Tongue (tissue), 2 donors: ENCODE results near the gene TNFRSF13B. TPM values are rescaled to one million over a fixed set of nuclear protein-coding genes. Genes with fewer than 3 reads are reported as not detected.
"Not testable (repeated sequence)": the region's sequence is repeated elsewhere in the genome, so short reads cannot be mapped to it uniquely, and the experiment has no call there.

Experiments
- DNase-seq: peaks from one replicate; pipeline ENCODE4 v3.0.0-alpha.2; 2015
- total RNA-seq: library from RNA; depleted of rRNA; stranded (reverse); fragments of >200 nt; gene quantifications from one replicate; pipeline ENCODE4 v1.2.3, GENCODE V29; 2014

Gene TNFRSF13B
- total RNA-seq, 1 donor from 2014 or later = not detected

DNA sequence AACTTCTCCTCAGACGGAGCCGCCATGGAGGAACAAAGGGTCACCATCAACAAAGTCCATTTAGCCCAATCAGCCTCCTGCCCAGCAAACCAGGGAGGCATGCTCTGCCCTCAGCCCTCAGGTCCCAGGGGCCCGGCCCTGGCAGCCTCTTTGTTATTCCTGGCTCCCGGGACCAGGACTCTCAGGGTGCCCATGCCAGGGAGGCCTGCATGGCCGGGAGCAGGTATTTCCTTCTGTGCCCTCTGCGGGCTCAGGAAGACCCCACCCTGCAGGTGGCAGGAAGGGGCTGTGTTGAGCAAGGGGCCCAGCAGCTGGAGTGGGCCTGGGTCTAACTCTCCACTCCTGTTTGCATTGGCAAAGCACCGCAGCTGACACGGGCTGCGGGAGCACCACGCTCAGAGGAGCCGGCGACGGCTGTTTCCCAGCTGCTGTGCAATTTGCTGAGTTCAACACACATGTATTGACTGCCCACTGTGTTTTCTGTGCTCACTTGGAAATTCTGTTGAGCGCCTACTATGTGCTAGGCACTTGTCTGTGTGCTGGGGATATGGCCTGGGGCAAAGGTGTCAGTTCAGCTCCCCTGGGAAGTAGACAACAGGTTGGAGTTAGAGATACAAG is 33.2 kb upstream of the TNFRSF13B start:
- peak; percentile 63 for DNase-seq

DNA sequence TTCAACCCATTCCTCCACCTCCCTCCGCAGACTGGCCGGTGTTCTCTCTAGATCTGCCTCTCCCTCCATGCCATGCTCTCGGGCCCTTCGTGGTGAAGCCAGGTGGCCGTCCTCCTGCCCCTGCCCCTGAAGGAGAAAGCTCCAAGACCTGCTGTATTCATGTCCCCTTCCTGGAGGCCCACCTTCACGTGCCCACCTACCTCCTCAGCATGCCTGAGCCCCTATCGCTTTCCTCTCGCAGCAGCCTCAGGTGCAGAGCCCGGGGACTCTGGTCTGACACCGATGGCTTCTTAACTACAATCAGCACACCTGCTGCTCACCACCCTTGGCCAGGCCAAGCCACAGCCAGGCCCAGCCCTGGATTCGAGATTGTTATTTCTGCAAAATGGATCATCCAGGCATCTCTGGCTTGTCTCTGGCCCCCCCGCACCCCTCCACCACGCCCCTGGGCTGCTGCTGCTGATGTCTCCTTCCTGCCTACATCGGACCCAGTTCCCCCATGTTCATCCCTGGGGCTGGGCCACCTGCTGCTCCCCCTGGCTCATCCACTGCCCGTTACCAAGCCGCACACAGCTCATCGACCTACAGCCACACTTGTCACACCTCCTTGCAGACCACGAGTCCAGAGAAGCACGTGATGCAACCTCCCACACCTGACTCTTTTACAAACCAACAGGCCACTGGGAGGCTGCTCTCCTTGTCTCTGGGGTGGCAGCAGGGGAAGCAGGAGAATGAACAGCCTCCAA is 32.5 kb upstream of the TNFRSF13B start:
- DNase-seq = no peak

DNA sequence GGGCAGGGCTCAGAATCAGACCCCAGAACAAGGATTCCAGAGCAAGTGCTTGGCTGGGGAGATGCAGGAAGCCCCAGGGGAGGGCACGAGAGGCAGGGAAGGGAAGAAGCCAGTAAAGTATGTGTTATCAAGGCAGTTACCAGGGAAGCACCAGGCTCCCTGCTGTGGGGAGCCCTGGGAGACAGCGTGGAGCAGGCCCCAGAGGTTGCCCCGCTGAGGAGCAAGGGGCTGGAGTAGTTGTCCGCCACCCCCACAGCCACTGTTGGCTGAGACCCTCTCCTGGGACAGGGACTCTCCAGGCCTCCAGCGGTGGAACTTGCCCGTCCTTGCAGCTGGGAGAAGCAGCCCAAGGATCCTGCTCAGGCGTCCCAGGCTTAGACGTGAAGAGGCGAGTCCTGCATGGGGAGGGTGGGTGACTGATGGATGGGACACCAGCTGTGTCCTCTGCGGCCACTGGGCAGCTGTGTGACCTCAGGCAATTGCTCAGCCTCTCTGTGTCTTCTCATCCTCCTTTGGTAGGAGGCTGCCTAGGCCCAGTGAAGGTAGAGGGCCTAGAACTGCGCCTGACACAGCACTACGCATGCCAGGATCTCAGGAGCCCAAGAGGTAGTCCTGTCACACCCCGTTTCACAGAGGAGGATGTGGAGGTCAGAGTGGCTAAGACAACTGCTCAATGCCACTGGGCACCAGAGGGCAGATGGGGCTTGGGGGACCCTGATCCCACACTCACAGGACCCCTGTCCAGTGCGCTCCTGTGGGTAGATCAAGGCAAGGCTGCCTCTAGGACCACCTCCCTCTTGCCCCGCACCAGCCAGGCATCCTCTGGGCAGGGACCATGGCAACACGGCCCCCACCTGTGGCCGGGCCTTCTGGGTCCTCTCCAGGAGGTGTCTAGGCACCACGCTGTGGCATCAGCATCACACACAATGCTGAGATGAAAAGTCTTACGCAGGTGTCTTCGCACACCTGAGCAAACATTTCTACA is 31.1 kb upstream of the TNFRSF13B start:
- not testable (repeated sequence) for DNase-seq

- DNase-seq = peak; percentile 84
Observed at GRCh38 chr17:17001874-17002520, 30.1 kb upstream of the TNFRSF13B start.

DNA sequence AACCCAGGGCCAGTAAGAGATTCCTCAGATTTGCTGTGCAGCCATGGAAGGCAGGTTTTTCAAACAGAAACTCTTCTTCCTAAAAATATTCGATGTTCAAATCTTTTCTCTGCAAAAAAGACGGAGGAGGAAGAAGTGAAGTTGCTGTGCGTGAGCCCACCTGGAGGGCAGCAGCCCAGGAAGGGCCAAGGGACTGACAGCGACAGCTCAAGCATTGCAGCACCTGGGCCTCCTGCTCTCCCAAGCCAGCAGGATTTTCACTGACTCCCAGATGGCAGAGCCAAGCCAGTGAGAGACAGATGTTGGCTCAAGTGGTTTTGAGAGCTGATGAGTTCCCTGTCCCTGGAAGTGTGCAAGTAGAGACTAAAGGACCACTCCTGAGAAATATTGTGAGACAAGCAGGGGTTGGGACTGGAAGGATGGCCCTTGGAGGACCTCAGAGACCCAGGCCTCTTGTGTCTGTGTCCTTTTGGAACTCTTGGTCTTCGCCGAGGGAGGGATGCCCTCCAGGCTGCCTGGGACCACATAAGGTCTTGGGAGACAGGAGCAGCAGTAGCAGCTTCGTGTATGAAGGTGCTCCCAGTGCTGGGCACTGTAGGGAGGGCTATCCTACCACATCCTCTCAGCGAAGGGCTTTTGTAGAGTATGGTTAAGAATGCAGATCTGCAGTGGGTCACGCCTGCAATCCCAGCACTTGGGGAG is 29.3 kb upstream of the TNFRSF13B start:
- no peak for DNase-seq

DNA sequence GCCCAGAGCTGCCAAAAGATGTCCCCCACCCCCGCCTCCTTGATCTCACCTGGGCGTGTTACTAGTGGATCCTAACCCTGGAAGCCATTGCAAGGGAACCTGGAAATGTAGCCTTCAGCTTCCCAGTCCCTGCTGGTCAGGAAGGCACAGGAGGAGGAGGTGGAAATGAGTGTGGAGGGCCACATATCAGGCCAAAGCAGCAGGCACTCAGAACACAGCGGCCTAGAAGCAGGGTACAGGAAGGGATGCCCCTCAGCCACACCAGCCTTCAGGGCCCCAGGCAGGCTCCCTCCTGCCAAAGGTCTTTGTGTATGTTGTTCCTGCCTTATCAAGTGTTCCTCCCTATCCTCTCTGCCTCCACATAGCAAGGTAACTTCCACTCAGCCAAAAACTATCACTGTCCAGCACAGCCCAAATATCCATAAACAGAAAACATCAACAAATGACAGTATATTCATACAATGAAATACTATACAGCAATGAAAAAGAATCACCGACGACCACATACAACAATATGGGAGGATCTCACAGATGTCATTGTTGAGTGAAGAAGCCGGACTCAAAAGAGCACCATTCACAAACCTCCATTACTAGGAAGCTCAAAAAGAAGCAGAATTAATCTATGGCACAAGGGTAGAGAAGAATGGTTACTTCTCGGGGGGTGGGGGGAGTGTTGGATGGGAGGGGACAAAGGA is 28.2 kb upstream of the TNFRSF13B start:
- DNase-seq = no peak

GRCh38 chr17:16997514-16998429 is 25.9 kb upstream of the TNFRSF13B start:
- DNase-seq = no peak

GRCh38 chr17:16996726-16997125 is 24.8 kb upstream of the TNFRSF13B start:
- DNase-seq = not testable (repeated sequence)

DNA sequence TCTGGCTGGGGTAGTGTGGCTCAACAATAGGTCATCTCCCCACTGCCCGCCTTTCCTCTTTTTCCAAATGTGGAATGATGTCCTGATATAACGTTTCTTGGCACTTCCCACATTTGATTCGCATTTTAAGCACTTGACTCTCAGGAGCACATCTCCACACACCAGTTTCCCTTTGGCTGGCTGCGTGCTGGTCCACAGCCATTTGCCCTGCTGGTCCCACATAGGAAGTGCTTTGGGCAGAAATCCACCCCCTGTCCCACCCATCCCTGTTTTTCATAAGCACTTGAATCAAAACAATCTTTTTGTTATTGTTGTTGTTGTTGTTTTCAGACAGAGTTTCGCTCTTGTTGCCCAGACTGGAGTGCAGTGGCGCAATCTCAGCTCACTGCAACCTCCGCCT is 24.0 kb upstream of the TNFRSF13B start:
- DNase-seq = no peak

GRCh38 chr17:16994631-16995030 is 22.7 kb upstream of the TNFRSF13B start:
- DNase-seq = no peak

DNA sequence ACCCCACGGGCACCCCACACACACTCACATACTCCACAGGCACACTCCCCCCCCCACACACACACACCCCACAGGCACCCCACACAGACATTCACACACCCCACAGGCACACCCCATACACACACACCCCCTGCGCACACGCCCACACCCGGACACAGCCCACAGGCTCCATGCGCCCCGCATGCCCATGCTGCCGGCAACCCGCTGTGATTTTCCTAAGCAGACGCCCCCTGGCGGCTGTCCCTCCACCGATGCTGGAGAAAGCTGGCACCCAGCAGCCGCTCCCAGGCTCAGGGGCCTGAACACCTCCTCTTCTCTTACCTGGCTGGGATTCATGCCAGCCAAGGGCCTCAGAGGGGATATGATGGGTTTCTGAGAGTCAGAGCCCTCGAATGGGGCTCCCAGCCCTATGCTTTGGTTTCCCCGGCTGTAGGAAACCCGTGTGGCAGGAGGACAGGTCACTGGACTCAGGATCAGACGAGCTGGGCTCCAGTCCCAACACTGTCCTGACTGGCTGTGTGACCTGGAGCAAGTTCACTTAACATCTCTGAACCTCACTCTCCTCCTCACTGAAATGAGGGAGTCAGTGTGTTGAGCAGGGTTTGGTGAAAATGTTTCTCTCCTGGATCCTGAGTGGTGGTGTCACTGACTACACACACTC is 19.6 kb upstream of the TNFRSF13B start:
- DNase-seq = peak; percentile 90

- no peak for DNase-seq
Observed at GRCh38 chr17:16989953-16990860, 18.3 kb upstream of the TNFRSF13B start.

DNA sequence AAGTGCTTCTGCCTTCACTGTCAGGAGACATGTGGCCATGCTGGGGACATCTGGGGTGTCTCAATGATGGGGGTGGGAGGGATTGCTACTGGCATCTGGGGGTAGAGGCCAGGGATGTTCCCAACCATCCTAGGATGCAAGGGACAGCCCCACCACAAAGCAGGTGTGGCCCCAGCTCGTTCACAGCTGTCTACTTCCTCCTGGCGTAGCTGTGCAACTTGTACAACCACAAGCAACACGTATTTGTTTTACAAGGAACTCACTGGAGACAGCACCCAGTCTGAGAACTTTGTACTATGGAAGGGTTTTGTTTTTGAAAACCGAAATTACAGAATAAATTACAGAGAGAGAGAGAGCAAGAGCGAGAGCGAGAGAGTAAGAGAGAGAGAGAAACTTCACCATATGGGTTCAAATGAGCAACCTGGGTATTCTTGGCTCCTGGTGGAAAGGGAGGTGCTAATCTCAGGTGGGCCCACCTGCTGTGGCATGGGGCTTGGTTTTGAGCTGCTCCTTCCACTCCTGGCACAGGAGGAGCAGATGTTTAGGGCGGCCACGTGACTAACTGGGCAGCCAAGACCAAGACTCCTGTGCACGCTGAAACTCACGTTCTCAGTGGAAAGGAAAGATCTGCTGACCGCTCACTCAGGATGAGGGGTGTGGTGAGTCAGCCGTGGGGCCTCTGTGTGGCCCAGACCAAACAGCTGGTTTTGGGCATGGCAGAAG is 17.5 kb upstream of the TNFRSF13B start:
- DNase-seq = no peak

- no peak for DNase-seq
Observed at GRCh38 chr17:16988749-16989229, 16.9 kb upstream of the TNFRSF13B start.

DNA sequence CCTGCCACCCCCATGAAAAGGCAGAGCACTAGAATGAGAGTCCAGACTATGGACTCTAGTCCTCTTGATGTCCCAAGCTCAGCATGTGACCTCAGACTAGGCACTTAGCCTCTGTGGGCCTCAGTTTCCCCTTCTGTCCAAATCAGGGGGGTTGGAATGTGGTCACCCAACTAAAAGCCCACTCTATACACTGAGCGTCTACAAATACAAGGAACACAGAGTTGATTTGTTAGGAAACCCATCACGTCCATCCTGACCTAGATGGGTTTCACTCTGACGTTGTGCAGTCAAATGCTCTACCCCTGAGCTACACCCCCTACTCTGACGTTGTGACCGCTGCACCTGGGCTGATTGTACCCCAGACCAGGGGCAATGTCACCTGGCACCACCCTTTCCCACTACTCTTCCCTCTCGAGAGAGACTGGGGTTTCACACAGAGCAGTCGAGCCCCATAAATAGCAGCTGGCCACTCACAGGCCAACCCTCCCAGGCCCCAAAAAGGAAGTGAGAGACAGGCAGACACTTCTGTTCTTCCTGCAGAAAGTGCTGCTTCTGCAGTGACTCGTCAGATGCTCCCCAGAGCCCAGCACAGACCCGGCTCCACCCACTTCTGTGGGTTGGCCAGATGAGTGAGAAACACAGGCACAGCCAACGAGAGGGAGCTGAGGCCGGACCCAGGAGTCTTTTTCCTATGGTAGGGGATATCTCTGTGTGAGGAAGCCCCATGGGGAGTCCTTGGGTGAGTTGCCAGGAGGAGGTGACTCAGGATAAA is 16.1 kb upstream of the TNFRSF13B start:
- DNase-seq = peak; percentile 66

GRCh38 chr17:16987066-16987829 is 15.3 kb upstream of the TNFRSF13B start:
- DNase-seq = no peak
